Activated naive CD4-positive, alpha-beta T cell treated with anti-CD3 and anti-CD28 coated beads, Interleukin-2, amount 50 U/mL, for 24 hours (primary cell): ENCODE measurements around the gene NEDD4L.

Experiments used
- H3K27ac Mint-ChIP-seq: one replicate; pipeline ENCODE4 v1.8.0; 2021; ENCODE audit warnings: mild to moderate bottlenecking, mixed read lengths
- H3K27me3 Mint-ChIP-seq: one replicate; pipeline ENCODE4 v1.8.0; 2021; ENCODE audit warnings: mixed read lengths
- H3K36me3 Mint-ChIP-seq: one replicate; pipeline ENCODE4 v1.8.0; 2021; ENCODE audit warnings: mixed read lengths
- H3K4me1 Mint-ChIP-seq: one replicate; pipeline ENCODE4 v1.8.0; 2021; ENCODE audit warnings: mixed read lengths
- H3K4me3 Mint-ChIP-seq: one replicate; pipeline ENCODE4 v1.8.0; 2021; ENCODE audit warnings: mild to moderate bottlenecking, mixed read lengths
- H3K9me3 Mint-ChIP-seq: one replicate; pipeline ENCODE4 v1.8.0; 2021; ENCODE audit warnings: mixed read lengths

The NEDD4L gene

GRCh38 chr18:58235001-58235436 is 191.0 kb downstream of the NEDD4L start:
- Mint-ChIP-seq H3K36me3 (no peaks in the 10 kb centered on the region), H3K27me3 (no peaks in the 10 kb centered on the region), H3K4me1 (no peaks in the 10 kb centered on the region), H3K9me3 (no peaks in the 10 kb centered on the region), H3K27ac (no peak overlapping the region), H3K4me3 (no peak overlapping the region)

DNA sequence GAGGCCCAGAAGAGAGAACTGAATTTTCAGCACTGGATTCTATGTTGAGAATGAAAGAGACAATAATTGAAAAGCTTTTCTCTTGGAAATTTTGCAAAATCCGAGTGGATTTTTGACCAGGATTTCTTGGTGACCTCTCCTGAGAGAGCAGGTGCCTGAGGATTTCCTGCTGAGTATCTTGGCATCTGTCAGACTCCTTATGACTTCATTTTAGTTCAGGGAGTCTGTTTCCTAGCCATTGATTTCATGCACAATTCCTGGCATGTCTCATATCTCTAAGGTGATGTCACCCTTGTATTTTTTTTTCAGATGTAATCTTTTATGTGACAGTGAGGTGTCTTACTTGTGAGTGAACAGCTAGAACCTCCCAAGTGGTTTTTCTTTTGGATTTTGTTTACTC is 195.9 kb downstream of the NEDD4L start:
- no peak overlapping the region for H3K27ac Mint-ChIP-seq
- no peak overlapping the region for H3K4me3 Mint-ChIP-seq
- no peaks in the 10 kb centered on the region for H3K9me3 Mint-ChIP-seq
- no peaks in the 10 kb centered on the region for H3K4me1 Mint-ChIP-seq
- H3K27me3 Mint-ChIP-seq = no peaks in the 10 kb centered on the region
- H3K36me3 Mint-ChIP-seq = no peaks in the 10 kb centered on the region

DNA sequence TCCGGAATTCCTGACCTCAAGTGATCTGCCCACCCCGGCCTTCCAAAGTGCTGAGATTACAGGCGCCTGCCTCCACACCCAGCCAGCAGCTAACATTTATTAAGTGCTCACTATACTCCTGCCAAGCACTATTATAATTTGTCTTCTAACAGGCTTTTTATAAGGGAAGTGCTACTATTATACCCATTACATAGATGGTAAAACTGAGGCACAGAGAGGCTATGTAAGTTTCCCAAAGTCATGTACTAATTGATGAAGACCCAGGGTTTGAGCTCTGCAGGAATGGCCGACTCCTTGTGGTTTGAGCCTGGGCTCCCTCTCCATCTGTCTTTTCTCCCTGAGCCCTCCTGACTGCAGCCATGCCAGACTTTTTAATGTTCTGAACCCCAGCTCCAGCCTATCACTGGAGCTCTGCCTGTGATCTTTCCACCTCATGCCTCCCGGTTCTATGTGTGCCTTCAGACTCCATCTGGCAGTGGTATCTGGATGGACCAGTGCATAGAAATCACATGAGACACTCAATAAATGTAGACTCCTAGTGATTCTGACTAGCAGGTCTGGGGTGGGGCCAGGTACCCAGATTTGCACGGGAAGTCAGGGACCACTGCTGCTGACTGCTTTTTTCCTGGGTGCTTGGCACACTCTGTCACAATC is 197.1 kb downstream of the NEDD4L start:
- H3K4me1 Mint-ChIP-seq = no peaks in the 10 kb centered on the region
- H3K27ac Mint-ChIP-seq = no peak overlapping the region
- no peaks in the 10 kb centered on the region for H3K27me3 Mint-ChIP-seq
- H3K36me3 Mint-ChIP-seq = no peaks in the 10 kb centered on the region
- no peak overlapping the region for H3K4me3 Mint-ChIP-seq
- H3K9me3 Mint-ChIP-seq = no peaks in the 10 kb centered on the region

DNA sequence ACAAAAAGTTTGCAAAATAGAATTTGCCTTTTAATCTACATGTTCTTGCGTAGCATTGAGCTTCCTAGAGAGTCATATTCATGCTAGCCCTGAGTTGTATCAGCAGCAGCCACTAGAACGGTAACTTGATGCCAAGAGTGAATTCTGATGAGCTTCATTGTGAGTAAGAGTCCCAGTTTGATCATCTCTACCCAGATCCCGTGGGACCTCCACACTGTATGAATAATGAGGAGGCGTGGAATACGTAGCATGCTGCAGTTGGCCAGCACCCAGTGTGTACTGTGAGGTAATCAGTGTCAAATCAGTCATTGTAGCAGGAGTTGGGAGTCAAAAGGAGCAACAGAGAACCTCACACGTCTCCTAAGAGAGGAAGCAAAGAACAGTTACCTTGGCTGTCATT is 197.9 kb downstream of the NEDD4L start:
- Mint-ChIP-seq H3K9me3 (no peaks in the 10 kb centered on the region), H3K4me3 (no peak overlapping the region), H3K27me3 (no peaks in the 10 kb centered on the region), H3K4me1 (no peaks in the 10 kb centered on the region), H3K36me3 (no peaks in the 10 kb centered on the region), H3K27ac (no peak overlapping the region)

- H3K4me1 Mint-ChIP-seq = no peaks in the 10 kb centered on the region
- H3K4me3 Mint-ChIP-seq = no peak overlapping the region
- H3K9me3 Mint-ChIP-seq = no peaks in the 10 kb centered on the region
- H3K36me3 Mint-ChIP-seq = no peaks in the 10 kb centered on the region
- H3K27me3 Mint-ChIP-seq = no peaks in the 10 kb centered on the region
- H3K27ac Mint-ChIP-seq = no peak overlapping the region
These were observed 198.4 kb downstream of the NEDD4L start for GRCh38 chr18:58242435-58242834.

GRCh38 chr18:58242968-58243367 is 198.9 kb downstream of the NEDD4L start:
- Mint-ChIP-seq H3K27ac (no peak overlapping the region), H3K4me1 (no peaks in the 10 kb centered on the region), H3K27me3 (no peaks in the 10 kb centered on the region), H3K36me3 (no peaks in the 10 kb centered on the region), H3K4me3 (no peak overlapping the region), H3K9me3 (no peaks in the 10 kb centered on the region)

- no peaks in the 10 kb centered on the region for H3K4me1 Mint-ChIP-seq
- H3K27me3 Mint-ChIP-seq = no peaks in the 10 kb centered on the region
- H3K36me3 Mint-ChIP-seq = no peaks in the 10 kb centered on the region
These were observed 199.4 kb downstream of the NEDD4L start for GRCh38 chr18:58243401-58243800.

GRCh38 chr18:58247363-58247834 is 203.4 kb downstream of the NEDD4L start:
- H3K4me1 Mint-ChIP-seq = no peaks in the 10 kb centered on the region
- no peak overlapping the region for H3K27ac Mint-ChIP-seq
- no peaks in the 10 kb centered on the region for H3K27me3 Mint-ChIP-seq
- no peaks in the 10 kb centered on the region for H3K36me3 Mint-ChIP-seq
- H3K9me3 Mint-ChIP-seq = no peaks in the 10 kb centered on the region
- no peak overlapping the region for H3K4me3 Mint-ChIP-seq

More at GRCh38 chr18:58243401-58243800, 199.4 kb downstream of the NEDD4L start:
- H3K27ac Mint-ChIP-seq = no peak overlapping the region
- H3K9me3 Mint-ChIP-seq = no peaks in the 10 kb centered on the region
- no peak overlapping the region for H3K4me3 Mint-ChIP-seq

GRCh38 chr18:58249712-58250111 is 205.7 kb downstream of the NEDD4L start:
- Mint-ChIP-seq H3K36me3 (no peaks in the 10 kb centered on the region), H3K4me1 (no peaks in the 10 kb centered on the region), H3K27me3 (no peaks in the 10 kb centered on the region), H3K4me3 (no peak overlapping the region), H3K27ac (no peak overlapping the region), H3K9me3 (no peaks in the 10 kb centered on the region)

- Mint-ChIP-seq H3K27ac (no peak overlapping the region), H3K9me3 (no peaks in the 10 kb centered on the region), H3K36me3 (peaks cover under 1% of the 10 kb centered on the region), H3K27me3 (no peaks in the 10 kb centered on the region), H3K4me3 (no peak overlapping the region), H3K4me1 (no peaks in the 10 kb centered on the region)
These were observed 207.4 kb downstream of the NEDD4L start for GRCh38 chr18:58251416-58251815.

DNA sequence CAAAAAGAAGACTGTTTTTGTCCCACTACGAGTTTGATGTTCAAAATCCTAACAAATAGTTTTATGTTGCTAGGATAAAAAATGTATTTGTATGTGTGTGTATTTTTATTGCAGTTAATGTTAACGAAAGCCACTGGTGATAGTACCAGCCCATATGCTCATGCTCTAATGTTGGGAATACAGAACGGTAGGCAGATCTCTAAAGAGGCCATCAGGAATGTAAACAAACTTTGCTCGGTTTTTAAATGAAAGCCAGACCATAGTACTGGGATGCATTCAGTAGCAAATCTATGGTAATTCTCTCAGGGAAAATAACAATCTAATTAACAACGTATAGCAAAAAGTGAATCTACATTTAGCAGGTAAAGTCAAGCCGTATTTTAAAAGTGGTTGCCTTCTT is 208.1 kb downstream of the NEDD4L start:
- Mint-ChIP-seq H3K36me3 (peaks cover 1% of the 10 kb centered on the region), H3K27me3 (no peaks in the 10 kb centered on the region), H3K4me1 (no peaks in the 10 kb centered on the region), H3K4me3 (no peak overlapping the region), H3K27ac (no peak overlapping the region), H3K9me3 (no peaks in the 10 kb centered on the region)

- peaks cover 1% of the 10 kb centered on the region for H3K36me3 Mint-ChIP-seq
- no peaks in the 10 kb centered on the region for H3K27me3 Mint-ChIP-seq
- H3K9me3 Mint-ChIP-seq = no peaks in the 10 kb centered on the region
- H3K27ac Mint-ChIP-seq = no peak overlapping the region
- H3K4me1 Mint-ChIP-seq = no peaks in the 10 kb centered on the region
- no peak overlapping the region for H3K4me3 Mint-ChIP-seq
These were observed 209.3 kb downstream of the NEDD4L start for GRCh38 chr18:58253318-58253717.

GRCh38 chr18:58253871-58254270 is 209.8 kb downstream of the NEDD4L start:
- no peak overlapping the region for H3K4me3 Mint-ChIP-seq

GRCh38 chr18:58254873-58255511 is 211.0 kb downstream of the NEDD4L start:
- Mint-ChIP-seq H3K4me3 (no peak overlapping the region), H3K9me3 (no peaks in the 10 kb centered on the region), H3K27ac (no peak overlapping the region), H3K4me1 (no peaks in the 10 kb centered on the region), H3K27me3 (no peaks in the 10 kb centered on the region), H3K36me3 (peaks cover 1% of the 10 kb centered on the region)

More at GRCh38 chr18:58253871-58254270, 209.8 kb downstream of the NEDD4L start:
- Mint-ChIP-seq H3K27me3 (no peaks in the 10 kb centered on the region), H3K9me3 (no peaks in the 10 kb centered on the region), H3K36me3 (peaks cover 1% of the 10 kb centered on the region), H3K4me1 (no peaks in the 10 kb centered on the region), H3K27ac (no peak overlapping the region)

GRCh38 chr18:58255701-58256311 is 211.8 kb downstream of the NEDD4L start:
- Mint-ChIP-seq H3K36me3 (peaks cover 1% of the 10 kb centered on the region), H3K9me3 (no peaks in the 10 kb centered on the region), H3K27me3 (no peaks in the 10 kb centered on the region), H3K4me1 (no peaks in the 10 kb centered on the region), H3K4me3 (no peak overlapping the region), H3K27ac (no peak overlapping the region)
